HG03378 (cell line): ENCODE measurements around the gene TTYH1.

ENCODE experiments used
- ATAC-seq: cut with Tn5 transposase; IDR thresholded peaks from one replicate; pipeline ENCODE4 v1.9.1; 2021; ENCODE audit warnings: mild to moderate bottlenecking, moderate library complexity; ENCODE audit not compliant: unreplicated experiment

TTYH1 gene

DNA sequence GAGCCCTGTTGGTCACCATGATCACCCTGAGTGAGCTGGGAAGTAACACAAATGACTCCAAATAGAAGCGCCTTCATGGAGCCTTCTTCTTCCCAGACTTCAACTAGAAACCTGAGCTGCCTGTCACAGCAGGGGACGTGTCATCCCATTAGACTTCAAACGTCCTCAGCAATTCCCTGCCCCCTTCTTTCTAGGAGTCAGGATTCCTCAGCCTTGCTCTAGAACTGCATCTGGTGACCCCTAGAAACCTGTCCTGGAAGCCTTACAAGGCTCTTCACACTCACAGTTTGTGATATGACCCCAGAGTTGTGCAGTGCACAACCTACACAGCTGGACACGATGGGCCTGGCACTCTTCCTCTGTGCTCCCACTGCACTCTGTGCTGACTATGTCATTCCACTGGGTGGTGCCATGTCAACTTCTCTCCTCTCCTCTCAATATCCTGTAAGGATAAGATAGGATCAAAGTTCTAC lies 23.6 kb upstream of the TTYH1 start:
- no peak for ATAC-seq

DNA sequence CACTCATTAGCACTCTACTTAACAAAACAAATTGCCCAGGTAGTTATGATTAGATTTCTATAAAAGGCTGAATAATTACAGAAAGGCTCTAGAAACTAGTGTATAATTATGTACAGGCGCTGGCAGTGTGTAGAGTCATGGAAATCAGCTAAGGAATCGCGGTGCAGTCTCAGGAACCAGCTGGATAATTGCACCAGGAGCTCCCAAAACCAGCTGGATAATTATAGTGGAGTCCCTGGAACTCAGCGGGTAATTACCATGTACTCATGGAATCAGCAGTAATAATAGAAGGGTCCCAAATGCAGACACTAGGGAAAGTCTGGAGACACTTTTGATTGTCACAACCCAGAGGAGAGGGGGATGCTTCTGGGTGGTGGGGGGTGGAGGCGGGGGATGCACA lies 23.2 kb upstream of the TTYH1 start:
- ATAC-seq = no peak

DNA sequence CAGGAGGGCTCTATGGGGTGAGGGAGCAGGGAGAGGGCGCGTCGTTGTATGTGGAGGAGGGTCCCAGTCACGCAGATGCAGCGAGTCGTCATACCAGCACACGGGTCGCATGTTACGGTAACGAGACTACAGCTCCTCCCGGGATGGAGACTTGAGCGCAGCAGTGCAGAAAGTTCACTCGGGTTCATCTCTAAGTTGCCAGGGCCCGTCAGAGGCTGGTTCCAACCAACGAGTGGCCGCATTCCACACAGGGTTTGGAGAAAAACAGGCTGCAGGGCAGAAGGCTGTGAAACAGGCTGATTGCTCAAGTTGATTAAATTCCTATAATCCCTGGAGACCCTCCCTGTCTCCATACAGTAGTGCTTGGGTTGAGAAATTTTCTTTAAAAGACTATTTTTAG lies 21.9 kb upstream of the TTYH1 start:
- ATAC-seq = no peak

DNA sequence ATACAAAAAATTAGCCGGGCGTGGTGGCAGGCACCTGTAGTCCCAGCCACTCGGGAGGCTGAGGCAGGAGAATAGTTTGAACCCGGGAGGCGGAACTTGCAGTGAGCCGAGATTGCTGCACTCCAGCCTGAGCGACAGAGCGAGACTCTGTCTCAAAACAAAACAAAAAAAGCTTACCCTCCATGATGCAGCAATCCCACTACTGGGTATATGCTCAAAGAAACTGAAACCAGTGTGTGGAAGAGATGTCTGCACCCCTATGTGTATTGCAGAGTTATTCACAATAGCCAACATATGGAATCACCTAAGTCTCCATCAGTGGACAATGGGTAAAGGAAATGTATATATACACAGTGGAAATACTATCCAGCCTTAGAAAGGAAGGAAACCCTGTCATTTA lies 19.6 kb upstream of the TTYH1 start:
- no peak for ATAC-seq

DNA sequence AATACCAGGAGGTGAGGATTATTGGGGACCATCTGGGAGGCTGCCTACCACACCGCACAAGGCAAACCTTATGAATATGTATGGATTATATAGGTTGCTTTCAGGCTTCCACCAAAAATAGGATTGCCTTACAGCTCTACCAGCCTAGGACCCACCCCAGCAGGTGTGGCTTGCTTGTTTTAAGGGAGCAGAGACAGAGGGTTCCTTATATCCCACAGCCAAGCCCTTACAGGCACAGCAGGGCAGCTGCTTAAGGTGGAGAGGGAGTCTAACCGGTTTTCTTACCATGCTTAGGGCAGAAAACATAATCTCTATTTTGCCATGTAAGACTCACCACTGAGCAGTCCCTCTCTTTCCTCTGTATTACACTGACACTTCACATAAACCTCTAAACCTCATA lies 16.1 kb upstream of the TTYH1 start:
- ATAC-seq = no peak

DNA sequence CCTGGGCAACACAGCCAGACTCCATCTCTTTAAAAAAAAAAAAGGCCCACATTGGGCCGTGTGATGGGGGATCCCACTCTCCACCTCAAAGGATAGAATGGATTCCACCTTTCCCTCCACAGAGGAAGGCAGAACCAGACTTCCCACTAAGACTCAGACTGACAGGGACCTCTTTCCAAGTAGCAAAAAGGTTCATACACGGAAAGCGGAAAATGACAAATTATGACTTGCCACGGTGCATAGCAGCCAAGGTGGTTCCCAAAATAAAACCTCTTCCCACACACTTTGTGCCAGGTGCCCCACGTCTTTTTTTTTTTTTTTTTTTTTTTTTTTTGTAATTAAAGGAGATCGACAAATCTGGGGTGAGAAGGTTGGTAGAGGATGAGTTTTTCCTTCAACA lies 14.4 kb upstream of the TTYH1 start:
- no peak for ATAC-seq

DNA sequence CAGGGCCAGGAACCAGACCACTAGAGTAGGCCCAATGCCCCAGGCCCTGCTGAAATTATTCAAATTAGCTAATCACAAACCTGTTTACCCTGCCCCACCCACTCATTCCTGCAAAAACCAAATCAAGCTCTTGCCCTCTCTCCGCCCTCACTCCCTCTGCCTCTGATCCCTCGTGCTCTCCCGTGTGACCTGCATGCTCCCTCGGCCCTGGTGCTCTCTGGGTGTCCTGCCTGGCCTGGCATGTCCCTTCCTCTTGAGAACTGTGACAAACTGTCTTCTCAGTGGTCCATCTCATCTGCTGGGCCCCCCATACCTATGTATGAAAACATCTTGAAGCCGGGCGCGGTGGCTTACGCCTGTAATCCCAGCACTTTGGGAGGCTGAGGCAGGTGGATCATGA lies 12.2 kb upstream of the TTYH1 start:
- no peak for ATAC-seq

DNA sequence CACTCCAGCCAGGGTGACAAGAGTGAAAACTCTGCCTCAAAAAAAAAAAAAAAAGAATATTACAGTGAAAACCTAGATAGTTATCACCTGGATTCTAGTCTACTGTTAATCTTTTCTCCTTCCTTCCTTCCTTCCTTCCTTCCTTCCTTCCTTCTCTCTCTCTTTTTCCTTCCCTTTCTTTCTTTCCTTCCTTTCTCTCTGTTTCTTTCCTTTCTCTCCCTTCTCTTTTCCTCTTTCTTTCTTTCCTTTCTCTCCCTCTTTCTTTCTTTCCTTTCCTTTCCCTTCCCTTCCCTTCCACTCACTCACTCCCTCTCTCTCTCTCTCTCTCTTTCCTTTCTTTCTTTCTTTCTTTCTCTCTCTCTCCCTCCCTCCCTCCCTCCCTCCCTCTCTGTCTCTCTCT lies 9.6 kb upstream of the TTYH1 start:
- no peak for ATAC-seq

DNA sequence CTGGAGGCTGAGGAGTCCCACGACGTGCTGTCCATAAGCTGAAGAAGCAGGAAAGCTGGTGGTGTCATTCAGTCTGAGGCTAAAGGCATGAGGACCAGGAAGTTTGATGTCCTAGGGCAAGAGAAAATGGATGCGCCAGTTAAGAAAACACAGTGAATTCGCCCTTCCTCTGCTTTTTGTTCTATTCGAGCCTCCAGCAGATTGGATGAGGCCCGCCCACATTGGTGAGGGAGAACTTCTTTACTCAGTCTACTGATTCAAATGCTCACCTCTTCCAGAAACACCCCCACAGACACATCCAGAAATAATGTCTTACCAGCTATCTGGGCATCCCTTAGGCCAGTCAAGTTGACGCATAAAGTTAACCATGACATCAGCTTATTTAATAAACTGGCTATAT lies 7.5 kb upstream of the TTYH1 start:
- no peak for ATAC-seq

DNA sequence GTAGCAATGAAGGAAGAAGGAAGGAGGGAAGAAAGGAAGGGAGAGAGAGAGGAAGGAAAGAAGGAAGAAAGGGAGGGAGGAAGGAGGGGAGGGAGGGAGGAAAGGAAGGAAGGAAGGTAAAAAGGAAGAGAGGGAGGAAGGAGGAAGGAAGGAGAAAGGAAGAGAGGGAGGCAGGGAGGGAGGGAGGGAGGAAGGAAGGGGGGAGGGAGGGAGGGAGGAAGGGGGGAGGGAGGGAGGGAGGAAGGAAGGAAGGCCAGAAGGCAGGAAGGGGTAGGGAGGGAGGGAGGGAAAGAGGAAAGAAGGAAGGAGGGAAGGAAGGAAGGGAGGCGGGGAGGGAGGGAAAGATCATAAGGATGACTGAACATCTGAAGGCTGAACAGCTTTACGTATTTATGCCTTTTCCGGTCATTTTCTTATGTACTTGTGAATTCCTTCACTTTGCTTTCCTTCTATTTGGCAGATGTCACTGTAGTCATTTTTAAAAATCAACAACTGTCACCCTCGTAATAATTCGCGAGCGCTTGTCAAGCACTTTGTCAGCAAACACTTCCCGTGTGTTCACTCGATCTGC lies 6.7 kb upstream of the TTYH1 start:
- no peak for ATAC-seq

DNA sequence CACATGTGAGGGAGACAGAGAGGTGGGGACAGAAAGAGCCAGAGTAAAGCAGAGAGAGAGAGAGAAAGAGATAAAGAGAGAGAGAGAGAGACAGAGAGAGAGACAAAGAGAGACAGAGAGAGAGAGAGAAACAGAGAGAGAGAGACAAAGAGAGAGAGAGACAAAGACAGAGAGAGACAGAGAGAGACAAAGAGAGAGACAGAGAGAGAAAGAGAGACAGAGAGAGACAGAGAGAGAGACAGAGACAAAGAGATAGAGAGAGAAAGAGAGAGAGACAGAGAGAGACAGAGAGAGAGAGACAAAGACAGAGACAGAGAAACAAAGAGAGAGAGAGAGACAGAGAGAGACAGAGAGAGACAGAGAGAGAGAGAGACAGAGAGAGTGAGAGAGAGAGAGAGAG lies 4.2 kb upstream of the TTYH1 start:
- ATAC-seq = no peak

DNA sequence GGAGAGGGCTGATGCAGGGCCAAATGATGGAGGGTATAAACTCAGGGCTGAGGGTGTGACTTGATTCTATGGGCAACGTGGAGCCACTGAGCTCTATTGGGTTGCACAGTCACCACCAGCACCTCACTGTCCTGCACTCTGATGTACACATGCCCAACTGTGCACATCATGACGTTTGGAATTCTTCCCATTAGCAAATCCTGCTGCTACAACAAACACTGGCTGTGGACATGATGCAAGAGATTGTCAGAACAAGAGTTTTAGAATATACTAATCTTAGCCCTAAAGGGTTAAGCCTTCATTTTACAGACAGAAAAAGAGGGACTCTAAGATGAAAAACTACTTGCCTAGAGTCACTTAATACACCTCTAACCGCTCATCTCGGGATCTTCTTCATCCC lies 2.4 kb upstream of the TTYH1 start:
- no peak for ATAC-seq

DNA sequence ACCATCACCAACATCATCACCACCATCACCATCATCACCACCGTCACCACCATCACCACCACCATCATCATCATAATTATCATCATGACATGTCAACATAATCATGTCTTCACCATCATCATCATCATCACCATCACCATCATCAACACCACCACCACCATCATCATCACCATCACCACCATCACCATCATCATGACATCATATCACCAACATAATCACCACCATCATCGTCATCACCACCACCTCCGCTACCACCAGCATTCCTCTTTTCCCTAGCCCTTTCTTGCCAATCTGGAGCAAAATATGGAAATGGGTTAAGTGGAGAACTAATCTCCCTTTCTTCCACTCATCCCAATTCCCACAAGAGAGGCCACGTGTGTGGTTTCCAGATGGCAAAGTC lies 1.1 kb upstream of the TTYH1 start:
- no peak for ATAC-seq

DNA sequence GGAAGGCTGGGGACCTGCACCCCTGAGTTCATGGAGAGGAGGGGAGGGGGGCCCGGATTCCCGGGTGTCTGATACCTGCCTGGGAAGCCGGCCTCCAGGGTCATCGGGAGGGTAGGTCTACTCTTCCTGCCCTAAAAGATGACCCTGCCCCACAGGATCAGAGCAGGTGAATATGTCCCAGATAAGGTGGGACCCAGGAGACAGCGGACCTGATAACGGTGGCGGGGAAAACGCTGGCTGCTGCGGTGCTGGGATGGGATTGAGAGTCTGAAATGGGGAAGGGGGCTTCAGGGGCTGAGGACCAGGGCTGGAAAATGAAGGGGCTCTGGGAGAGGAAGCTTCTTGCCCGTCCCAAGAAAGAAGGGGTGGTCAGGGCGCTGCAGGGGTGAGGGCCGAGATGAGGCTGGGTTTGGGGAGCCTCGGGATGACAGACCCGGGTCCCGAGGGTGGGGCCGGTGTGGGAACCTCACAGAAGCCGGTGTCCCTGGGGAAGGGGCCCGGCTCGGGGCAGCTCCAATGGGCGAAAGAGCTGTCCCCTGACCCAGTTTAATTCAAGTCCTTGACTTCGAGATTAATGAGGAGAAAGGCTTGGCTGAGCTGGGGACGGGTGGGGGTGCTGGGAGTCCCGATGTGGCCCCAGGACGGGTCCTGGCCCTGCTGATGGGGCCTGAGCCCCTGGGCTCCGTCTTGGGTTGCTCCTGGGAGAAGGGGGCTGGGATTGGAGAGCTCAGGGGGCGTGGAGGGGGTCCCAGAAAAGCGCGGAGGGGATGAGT lies 823 bp downstream of the TTYH1 start:
- no peak for ATAC-seq

DNA sequence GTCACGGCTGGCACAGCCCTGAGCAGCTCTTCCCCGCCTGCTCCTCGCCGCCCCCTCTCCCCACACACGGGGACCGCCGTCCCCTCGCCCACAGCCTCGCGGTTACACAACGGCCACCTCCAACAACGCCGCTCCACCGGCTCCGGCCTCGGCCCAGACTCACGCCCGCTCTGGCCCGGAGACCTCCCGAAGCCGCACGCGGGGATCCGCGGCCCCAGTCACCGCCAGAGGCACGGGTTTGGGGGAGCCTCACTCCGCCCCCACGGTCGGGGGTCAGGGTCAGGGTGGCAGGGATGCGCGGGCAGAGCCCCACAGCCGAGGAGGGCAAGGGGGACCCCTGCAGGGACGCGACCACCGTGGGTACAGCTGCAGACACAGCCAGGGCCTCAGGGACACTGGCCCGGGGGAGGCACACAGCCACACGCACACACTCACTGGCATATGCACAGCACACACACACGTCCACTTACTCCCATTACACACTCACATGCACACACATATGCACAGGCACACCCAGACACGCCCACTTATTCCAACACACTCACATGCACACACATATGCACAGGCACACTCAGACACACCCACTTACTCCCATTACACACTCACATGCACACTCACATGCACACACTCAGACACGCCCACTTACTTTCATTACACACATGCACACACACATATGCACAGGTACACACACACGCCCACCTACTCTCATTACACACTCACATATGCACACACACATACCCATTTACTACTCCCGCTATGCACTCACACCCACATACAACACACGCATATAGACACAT lies 1.6 kb downstream of the TTYH1 start:
- no peak for ATAC-seq

DNA sequence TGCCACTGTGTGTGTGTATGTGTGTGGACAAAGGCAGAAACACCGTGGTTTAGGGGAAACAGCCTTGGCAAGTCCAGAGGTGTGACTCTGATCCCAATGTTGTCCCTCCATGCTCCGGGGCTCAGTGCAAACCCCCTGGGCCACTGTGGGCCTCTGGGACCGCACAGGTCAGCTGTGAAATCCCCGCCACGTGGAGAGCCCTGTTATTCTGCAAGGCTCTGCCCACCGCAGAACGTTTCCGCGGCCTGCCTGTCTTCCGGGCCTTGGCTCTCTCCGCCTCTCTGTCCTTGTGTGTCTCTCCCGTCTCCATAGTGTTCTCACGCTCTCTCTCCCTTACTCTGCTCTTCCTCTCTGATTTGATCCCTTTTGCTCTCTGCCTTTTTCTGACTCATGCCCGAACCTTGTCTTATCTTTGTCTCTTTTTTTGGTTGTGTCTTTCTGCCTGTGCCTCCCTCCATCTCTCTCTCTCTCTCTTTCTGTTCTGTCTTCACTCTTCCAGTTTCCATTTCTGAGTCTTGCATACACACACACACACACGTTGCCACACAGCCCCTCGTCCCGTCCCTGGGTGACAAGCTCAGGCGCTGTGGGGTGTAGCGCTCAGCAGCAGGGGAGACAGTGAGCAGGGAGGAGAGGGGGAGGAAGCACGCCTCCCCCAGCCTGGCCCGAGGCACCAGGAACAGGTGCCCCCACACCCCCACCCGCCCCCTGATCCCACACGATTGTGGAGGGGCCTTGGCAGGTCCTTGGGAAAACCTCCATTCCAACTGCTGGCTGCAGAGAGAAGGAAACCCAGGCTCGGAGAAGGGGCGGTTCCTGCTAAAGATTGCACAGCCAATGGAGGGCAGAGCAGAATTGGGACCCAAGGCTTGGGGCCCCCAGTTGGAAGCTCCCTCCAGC lies 3.0 kb downstream of the TTYH1 start:
- no peak for ATAC-seq

DNA sequence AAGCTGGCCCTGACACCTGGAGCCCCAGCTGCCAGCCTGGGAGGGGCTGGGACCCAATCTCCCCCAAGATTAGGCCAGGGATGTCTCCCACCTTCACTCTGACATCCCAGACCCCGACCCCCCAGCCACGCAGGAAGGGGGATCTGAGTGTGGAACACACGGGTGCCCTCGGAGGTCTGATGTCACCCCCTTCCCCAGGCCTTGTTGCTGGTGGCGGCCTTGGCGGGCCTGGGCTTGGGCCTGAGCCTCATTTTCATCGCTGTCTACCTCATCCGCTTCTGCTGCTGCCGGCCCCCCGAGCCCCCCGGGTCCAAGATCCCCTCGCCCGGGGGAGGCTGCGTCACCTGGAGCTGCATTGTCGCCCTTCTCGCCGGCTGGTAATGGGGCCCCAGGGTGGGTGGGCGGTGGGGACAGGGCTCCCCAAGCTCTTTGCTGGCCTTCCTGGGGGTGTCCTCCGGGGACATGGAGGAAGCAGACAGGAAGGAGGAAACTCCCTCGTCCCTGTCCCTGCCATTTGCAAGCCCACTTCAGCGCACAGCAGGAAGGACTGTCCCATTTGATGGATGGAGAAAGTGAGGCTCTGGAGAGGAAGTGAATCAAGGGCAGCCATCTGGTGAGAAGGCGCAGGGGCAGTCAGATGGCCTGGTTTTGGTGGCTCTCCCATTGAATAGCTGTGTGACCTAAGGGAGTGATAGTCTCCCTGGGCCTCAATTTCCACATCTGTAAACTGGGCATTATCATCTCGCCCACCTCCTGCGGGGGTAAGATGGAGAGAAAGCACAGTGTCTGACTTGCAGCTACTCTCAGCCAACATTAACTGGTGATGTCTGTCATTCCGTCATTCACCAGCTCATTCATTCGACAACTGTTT lies 3.9 kb downstream of the TTYH1 start:
- ATAC-seq = no peak

DNA sequence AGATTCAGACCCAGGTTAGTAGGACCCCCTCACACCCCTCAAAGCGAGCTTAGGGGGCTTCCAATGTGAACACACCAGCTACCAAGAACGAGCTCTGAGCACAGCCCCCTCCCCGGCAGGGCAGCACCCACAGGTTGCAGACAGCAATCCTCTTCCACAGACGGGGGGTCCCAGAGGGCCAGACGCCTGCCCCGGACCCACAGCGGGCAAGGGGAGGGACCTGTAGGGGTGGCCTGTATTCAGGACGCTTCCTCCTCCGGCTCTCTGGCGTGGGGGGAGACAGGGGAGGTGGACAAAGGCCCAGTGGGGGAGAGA lies 4.8 kb downstream of the TTYH1 start:
- ATAC-seq = no peak

DNA sequence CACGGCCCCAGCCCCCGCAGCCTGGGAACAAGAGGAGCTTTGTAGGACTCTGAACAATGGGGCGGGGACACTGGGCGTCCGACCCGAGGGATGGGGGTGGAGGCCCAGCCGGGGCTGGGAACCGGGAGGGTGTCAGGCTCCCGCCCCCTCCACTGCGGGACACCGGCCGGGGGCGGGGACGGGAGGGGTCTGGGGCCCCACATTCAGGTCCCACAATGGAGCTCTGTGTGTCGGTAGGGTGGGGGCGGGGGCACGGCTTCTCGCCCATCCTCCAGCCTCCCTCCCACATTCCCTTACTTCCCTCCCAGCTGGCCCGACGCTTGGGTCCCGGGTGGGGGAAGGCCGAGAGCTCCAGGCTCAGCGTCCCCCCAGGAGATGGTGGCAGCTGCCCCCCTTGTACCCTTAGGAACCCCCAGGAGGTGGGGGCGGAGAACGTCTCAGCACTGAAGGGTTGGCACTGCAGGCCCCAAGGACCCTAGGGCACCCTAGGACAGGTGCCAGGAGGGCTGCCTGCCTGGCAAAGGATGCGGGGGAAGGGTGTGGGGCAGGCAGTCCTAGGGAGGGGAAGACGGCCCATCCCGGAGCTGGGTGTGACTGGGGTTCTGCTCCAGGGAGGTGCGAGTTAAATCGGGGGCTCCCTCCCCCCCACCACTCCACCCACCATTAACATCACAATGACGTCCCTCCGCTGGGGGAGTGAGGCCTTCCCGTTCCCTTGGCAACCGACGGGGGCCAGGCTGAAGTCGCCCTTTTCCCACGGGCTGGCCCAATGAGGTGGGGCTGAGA lies 5.3 kb downstream of the TTYH1 start:
- no peak for ATAC-seq

DNA sequence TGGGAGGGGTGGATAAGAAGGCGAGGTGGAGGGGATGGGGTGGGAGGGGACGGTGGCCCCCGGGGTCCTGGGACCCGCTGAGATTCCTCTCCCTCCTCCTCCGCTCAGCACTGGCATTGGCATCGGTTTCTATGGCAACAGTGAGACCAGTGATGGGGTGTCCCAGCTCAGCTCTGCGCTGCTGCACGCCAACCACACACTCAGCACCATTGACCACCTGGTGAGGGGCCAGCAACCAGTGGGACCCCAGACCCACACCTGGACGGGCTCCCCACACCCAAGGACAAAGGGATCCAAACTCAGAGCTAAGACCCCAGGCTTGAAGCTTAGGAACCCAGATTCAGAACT lies 5.9 kb downstream of the TTYH1 start:
- ATAC-seq = no peak
